Stimulated activated CD4-positive, alpha-beta T cell treated with anti-CD3 and anti-CD28 coated beads, TNF-alpha, amount 100 ng/mL, for 4 hours (primary cell): Measurements from ENCODE around the gene MSRB1.
"Not testable (repeated sequence)": the region's sequence is repeated elsewhere in the genome, so short reads cannot be mapped to it uniquely, and the experiment has no call there.

Experiments used
- DNase-seq, 3 experiments: peaks; one replicate each; pipeline ENCODE4 v3.0.0-alpha.2; 2020; ENCODE audit warnings: low read depth in 3 of 3

MSRB1 gene

GRCh38 chr16:1962161-1963153 lies 19.5 kb upstream of the MSRB1 start:
- DNase-seq: not testable (repeated sequence)

- DNase-seq: no peak
Observed at GRCh38 chr16:1961651-1962067, 18.7 kb upstream of the MSRB1 start.

- no peak for DNase-seq
Observed at GRCh38 chr16:1960665-1961630, 17.9 kb upstream of the MSRB1 start.

GRCh38 chr16:1959269-1960039 lies 16.5 kb upstream of the MSRB1 start, which contains the start of gene NDUFB10:
Gene NDUFB10, plus strand, starts transcription at chr16:1959538. Its CDS starts 87 bp downstream, at chr16:1959625.
- DNase-seq: peak; percentile 81 to 88 (median 84)

- DNase-seq: no peak
Observed at GRCh38 chr16:1958715-1959268, 15.8 kb upstream of the MSRB1 start.

- not testable (repeated sequence) for DNase-seq
Observed at GRCh38 chr16:1958143-1958491, 15.1 kb upstream of the MSRB1 start.

- DNase-seq: not testable (repeated sequence)
Observed at GRCh38 chr16:1957434-1958142, 14.6 kb upstream of the MSRB1 start.

- DNase-seq: no peak
Observed at GRCh38 chr16:1953734-1954133, 10.7 kb upstream of the MSRB1 start.

- no peak for DNase-seq
Observed at GRCh38 chr16:1950559-1950958, 7.6 kb upstream of the MSRB1 start.

- DNase-seq: no peak
Observed at GRCh38 chr16:1950047-1950446, 7.0 kb upstream of the MSRB1 start.

- no peak for DNase-seq
Observed at GRCh38 chr16:1949507-1949906, 6.5 kb upstream of the MSRB1 start.

GRCh38 chr16:1947369-1947670 lies 4.3 kb upstream of the MSRB1 start:
- DNase-seq: no peak

- no peak for DNase-seq
Observed at GRCh38 chr16:1946495-1947368, 3.7 kb upstream of the MSRB1 start.

GRCh38 chr16:1945559-1946391 lies 2.8 kb upstream of the MSRB1 start:
- no peak for DNase-seq

GRCh38 chr16:1944612-1945199 lies 1.7 kb upstream of the MSRB1 start:
- DNase-seq: no peak

GRCh38 chr16:1942047-1942809 lies 771 bp downstream of the MSRB1 start:
- no peak for DNase-seq
